ENCODE measurements around the gene ZIC2.

The ZIC2 gene

GRCh38 chr13:99975626-99976025, 6.0 kb upstream of the ZIC2 start:
- DNase-seq = no peak

GRCh38 chr13:99976575-99976974, 5.0 kb upstream of the ZIC2 start:
- DNase-seq = peak; percentile 72

GRCh38 chr13:99977334-99977911, 4.2 kb upstream of the ZIC2 start:
- no peak for DNase-seq

- DNase-seq = no peak
Measured at GRCh38 chr13:99977912-99978798, 3.4 kb upstream of the ZIC2 start.

GRCh38 chr13:99978799-99979452, 2.7 kb upstream of the ZIC2 start:
- no peak for DNase-seq

- DNase-seq = no peak
Measured at GRCh38 chr13:99979453-99980200, 2.0 kb upstream of the ZIC2 start.

GRCh38 chr13:99980201-99980823, 1.3 kb upstream of the ZIC2 start:
- peak; percentile 72 for DNase-seq

- DNase-seq = peak; percentile 44
Measured at GRCh38 chr13:99980824-99981734, 505 bp upstream of the ZIC2 start.

- no peak for DNase-seq
Measured at GRCh38 chr13:99982036-99982730, 599 bp downstream of the ZIC2 start.

GRCh38 chr13:99982731-99983498, 1.3 kb downstream of the ZIC2 start:
- DNase-seq = no peak

GRCh38 chr13:99983499-99984401, 2.2 kb downstream of the ZIC2 start:
- no peak for DNase-seq

GRCh38 chr13:99984461-99985240, 3.1 kb downstream of the ZIC2 start:
- no peak for DNase-seq

- DNase-seq = no peak
Measured at GRCh38 chr13:99985241-99985874, 3.8 kb downstream of the ZIC2 start.

- no peak for DNase-seq
Measured at GRCh38 chr13:99985886-99986527, 4.4 kb downstream of the ZIC2 start.

GRCh38 chr13:99986741-99987140, 5.2 kb downstream of the ZIC2 start:
- DNase-seq = no peak

- DNase-seq = no peak
Measured at GRCh38 chr13:99987154-99988019, 5.8 kb downstream of the ZIC2 start.
